Stimulated activated CD4-positive, alpha-beta T cell treated with anti-CD3 and anti-CD28 coated beads, Interleukin-15, amount 100 ng/mL, for 48 hours (primary cell): ENCODE measurements around the gene FSIP1.

Source experiments
- DNase-seq, 2 donors: peaks; one replicate each; pipeline ENCODE4 v3.0.0-alpha.2; 2020; ENCODE audit warnings: low read depth in 2 of 2

FSIP1 gene

DNA sequence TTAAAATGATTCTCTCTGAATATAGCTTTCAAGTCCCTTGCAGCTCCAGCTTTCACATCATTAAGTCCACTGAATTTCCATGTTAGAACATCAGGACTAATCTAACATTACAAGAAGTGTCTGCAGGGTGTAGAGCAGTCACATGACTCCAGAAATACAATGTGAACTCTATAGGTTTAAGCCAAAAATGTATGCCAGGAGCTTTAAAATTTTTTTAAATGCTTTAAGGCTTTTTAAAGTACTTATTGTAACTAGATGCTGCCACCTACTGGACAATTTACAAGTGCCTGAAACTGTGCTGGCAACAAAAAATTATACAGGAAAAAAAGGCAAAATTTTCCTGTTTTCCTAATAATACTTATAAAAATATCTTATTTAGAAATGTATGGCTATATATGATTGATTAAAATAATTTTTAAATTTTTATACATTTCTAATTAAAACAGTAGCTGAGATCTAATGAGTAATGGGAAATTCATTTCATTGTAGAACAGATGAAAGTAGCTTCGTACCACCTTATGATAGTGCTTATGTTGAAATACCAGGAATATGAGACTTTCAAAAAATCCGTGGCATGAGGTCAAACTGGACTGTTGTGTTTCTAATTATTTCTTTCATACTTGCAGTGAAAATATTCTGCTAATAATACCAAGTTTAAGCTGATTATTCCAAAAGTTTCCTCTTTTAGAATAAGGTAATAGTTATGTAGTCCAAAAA is 25.7 kb downstream of the FSIP1 start:
- DNase-seq, result no peak

DNA sequence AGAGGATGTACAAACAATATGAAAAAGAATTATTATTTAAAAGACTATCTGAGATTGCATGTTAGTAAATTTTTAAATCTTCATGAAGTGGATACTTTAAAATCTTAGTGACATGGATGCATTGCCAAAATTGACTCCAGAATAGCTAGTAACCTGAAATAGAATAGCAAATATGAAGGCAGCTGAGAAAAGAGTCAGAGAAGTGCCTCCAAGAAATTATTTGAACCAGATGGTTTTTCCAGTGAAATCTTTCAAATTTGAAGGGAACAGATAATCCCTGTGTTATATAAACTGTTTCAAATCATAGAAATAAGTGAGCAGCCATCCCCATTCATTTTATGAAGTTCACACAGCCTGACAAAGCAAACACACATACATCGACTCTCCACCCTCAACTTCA is 29.6 kb downstream of the FSIP1 start:
- DNase-seq, result no peak

DNA sequence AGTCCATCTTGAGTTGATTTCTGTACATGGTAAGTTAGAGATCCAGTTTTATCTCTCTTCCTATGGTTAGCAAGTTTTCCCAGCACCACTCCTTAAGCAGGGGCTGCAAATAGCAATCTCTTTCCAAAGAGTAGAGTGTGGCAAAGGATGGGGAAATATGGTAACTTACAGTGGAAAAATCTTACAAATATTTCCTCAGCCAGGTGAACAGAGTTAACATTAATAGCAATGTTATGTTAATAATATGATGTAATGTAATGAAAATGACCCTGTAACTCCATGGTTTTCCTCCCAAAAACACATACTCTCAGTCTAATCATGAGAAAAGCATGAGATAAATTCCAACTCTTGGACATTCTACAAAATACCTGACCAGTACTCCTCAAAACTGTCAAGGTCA is 30.4 kb downstream of the FSIP1 start:
- no peak for DNase-seq

DNA sequence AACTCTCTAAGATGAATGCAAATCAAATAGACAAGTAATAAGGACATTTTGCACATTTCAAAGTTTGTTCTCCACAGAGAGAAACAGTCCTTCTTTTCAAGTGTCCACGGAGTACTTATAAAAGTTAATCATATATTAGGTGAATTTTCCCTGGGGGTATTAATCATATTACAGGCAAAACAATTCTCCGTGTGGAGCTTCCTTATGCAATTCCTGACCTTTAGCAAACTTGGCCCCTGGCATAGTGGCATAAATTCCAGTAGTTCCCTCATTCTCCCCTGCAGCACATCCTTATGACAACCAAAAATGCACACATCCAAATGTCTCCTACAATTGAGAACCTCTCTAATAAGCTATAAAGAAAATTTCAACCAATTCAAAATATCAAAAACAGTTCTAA is 34.4 kb downstream of the FSIP1 start:
- no peak for DNase-seq

DNA sequence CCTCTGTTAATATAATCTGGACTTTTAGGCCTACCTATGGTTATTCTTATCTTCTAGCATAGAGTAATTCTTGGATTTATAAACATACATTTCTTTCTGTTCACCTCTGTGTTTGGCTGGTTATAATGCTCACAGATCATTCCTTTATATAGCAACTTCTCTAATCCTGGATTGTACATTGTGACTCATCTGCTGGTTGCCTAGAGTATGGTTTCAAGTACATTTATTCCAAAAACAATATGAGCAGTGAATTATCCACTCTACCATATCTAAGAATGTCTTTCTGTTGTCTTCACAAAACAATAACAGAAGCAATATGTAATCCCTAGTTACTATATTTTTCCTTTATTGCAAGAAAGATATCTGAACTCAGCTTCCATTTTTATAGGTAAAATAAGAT is 35.3 kb downstream of the FSIP1 start:
- no peak for DNase-seq

DNA sequence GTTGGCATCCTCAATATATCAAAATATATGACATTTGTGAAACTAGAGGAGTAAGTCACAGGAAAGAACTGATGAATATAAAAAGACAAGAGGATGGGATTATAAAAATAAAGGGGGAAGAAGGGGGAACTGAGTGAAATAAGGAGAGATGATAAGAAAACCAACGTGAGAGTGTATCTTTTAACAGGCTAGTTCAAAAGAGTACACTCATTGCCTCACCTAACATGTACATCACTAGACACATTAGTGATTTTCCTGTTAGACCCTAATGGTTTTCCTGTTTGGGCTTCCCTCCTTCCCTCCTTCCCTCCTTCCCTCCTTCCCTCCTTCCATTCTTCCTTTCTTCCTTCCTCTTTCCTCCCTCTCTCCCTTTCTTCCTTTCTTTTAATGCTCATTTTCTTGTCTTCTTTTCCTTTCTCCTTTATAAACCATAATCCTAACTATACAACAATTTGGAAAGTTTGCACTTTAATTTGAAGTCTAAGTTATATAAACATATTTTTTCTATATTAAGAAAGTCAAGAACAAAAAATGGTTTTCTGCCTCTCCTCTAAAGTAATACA is 35.8 kb downstream of the FSIP1 start:
- no peak for DNase-seq

DNA sequence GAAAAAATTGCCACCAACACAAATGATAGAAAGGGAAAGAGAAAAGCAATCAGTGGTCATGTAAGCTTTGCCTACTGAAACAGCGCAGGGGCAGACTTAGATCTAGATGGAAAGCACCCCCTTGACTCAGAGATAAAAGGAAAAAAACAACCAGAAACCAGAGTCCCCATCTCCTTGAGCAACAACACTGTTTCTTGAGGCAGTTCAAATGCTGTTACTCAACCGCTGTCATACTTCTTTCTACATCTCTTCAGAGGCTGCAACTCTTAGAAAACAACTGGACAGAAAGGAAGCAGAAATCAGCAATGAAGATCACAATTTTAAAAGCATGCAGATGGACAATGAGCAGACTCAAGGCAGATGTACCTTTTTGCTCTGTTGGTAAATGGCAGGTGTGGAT is 36.5 kb downstream of the FSIP1 start:
- no peak for DNase-seq

DNA sequence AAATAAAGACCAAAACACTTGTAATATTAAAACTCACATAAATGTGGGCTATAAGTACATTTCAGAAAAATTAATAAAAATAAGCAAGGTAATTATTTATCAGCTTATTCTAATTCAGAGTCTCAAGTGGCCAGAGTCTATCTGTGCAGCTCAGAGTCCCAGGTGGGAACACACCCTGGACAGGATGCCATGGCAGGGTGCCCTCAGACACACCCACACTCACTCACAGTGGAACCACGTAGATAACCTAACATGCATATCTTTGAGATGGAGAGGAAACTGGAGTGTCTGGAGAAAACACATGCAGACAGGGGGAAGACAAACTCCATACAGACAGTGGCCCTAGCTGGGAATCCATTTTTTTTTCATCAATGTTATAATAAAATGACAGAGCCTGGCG is 37.2 kb downstream of the FSIP1 start:
- DNase-seq, result no peak

DNA sequence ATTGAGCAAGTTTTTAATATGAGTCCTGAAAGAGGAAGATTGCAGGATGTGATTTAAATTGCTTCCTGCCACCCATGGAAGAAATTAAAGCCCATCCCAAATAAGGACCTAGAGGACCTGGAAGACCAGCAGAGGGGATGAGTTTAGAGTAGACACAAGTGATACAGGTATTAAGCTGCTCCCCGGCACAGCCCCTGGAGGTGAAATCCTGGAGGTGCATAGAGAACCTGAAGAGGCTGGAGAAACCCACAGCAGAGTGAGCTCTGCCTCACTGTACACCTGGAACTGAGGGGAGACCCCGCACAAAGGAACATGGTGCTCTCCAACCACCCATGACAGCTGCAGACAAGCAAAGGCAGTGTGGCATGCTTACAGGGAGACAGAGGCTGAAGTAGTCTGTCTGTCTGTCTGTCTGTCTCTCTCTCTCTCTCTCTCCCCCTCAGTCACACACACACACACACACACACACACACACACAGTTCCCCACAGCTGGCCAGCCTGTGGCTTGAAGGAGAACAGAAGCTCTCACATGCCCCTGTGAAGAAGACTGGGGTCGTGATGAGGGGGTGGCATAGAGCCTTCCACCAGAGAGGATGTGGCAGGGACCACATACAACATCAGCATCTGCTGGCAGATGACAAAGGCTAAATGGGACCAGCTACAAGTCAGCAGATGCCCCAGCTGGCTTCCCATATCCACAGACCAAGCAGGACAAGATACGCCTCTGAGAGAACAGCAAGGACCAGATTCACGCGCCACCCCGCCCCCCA is 38.1 kb downstream of the FSIP1 start:
- DNase-seq, result no peak

DNA sequence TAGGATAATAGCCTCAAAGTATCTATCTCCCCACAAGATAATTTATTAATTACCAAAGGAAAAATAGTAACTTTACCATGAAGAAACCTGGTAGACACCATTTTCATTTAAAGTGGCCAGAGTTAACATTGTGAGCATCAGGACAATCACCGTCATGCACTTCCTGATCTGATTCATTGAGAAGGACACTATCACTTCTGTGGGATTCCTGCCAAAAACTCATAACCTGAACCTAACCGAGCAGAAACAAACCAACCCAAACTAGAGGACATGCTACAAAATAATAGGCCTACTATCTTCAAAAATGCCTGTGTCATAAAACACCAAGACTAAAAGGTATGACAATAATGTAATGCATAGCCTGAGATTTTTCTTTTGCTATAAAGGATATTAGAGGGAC is 39.0 kb downstream of the FSIP1 start:
- no peak for DNase-seq

DNA sequence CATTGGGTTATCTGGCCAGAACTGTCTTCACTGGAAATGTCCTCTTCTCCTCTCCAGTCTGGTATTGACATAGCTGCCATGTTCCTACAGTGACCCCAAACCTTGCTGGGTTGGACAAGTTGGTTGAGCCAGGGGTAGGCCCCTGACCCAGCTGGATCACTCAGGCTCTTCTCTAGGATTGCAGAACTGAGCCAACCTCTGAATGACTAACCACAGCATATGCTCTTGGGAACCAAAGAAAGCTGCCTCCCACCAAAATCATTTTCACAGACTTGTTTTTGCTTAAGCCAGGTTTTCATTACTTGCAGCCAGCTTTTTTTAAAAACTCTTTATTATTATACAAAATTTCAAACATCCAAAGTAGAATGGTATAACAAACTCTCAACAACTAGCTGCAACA is 41.4 kb downstream of the FSIP1 start:
- DNase-seq, result no peak

DNA sequence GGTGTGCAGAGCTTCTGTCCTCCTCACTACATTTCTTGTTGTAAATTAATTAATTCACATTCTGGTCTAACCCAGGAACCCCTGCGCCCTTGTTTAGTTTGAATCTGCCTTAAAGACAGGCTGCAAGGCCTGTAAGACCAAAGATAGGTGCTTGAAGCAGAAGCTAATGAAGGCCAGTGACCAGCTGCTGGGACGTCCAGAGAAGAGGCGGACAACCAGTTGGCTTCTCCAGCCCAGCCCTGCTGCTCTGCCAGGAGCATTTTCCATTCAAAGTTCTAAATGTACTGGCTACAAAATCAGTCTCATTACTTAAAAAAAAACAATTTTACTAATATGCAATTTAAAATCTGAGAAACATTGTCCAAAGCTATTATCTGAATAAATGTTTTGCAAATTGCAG is 43.6 kb downstream of the FSIP1 start:
- DNase-seq, result no peak

DNA sequence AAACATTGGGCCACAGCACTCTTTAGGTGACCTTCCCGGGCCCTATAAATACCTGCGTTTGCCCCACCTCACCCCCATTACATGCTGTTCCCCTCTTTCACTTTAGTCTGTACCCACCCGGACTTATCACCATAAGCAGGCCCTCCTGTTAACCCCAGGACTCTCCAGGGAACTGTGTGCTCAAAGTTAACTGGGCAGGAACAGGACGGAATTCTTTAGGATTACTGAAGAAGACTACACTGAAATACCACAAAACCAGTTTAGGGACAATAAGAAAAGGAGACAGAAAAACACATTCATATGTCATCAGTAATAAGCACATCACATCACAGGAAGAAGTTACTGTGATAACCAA is 45.5 kb downstream of the FSIP1 start:
- DNase-seq, result no peak

DNA sequence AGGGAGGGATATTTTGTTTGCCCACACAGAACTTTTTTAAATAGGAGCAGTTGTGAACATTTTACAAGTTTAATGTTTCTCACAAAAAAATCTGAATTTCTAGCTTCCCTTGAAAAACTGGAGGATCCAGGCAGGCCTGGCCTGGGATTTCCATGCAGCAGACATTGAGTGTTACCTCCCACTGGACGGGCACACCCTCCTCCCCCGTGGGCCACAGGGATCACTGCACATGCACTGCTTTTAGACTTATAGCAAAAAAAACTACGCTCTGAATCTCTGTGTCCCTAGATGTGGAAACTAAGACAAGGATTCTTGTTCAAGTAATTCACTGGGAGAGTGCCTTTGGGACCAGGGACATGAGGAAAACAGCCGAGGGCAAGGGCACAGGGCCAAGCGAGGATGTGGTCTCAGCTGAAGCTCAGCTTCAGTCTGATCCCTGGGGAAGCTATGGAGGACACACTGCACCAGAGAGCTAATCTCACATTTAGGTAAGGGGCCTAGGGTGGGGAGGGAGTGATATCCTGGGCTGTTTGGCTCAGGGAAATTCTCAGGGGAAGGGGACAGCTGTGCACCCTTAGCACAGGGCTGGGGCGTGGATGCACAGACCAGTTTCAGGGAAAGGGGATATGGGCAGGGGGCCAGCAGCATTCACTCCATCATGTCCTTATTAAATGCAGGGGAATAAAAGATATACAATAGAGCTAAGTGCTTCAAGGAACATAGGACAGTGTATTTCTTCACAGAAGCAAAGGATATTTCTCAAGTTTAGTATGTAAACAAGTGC is 46.0 kb downstream of the FSIP1 start:
- DNase-seq, result no peak

DNA sequence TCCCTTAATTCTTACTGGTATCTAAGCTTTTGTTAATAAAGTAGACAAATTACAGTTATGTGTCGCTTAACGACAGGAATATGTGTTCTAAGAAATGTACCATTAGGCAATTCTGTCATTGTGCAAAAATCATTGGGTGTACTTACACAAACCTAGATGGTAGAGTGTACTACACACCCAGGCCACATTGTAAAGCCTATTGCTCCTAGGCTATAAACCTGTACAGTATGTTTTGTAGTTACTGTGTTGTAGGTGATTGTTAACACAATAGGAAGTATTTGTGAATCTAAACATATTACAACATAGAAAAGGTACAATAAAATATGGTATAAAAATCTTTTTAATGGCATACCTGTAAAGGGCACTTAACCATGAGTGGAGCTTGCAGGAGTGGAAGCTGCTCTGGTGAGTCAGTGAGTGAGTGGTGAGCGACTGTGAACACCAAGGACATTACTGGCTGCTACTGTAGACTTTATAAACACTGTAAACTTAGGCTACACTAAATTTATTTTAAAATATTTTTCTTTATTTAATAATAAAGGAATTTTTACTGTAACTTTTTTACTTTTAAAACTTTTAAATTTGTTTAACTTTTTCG is 47.4 kb downstream of the FSIP1 start:
- DNase-seq, result no peak

DNA sequence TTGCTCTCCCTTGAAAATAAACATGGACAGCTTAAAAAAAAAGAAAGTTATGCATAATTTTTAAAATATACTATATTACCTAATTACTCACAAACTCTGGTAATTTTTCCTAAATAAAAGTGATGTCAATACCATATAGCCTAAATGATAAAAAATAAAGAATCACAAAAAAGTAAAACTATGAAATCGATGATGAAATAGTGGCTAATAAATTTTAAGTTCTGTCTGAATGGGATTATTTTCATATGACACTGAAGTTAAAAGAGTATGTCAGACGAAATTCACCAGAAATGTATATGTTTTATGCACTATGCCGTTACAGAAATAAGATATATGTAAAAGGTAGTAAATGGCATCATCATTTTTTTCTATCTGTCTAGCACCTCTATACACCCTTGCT is 51.4 kb downstream of the FSIP1 start:
- DNase-seq, result no peak

DNA sequence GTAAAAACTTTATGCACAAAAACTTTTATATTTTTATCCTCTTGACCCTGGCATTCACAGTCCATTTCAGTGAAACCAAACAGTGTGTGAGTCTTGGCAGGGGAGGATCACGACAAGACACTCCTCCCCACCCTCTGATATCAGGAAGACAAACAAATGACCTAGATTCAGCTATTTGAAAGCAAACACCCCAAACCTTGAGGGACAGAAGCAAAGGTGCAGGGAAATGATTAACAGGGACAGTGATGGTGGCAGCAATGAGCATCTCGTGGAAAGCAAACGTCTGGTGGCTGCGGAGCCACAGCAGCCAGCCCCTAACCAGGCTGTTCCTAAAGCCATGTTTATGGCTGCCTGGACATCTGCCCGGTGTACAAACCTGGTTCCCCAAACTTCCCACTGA is 52.1 kb downstream of the FSIP1 start:
- no peak for DNase-seq

DNA sequence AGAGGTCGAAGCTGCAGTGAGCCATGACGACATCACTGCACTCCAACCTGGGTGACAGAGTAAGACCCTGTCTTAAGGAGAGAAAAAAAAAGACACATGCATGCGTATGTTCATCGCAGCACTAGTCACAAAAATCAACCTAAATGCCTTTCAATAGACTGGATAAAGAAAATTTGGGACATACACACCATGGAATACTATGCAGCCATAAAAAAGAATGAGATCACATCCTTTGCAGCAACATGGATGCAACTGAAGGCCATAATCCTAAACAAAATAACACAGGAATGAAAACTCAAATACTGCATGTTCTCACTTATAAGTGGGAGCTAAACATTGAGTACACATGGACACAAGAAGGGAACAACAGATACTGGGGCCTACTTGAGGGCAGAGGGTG is 53.1 kb downstream of the FSIP1 start:
- no peak for DNase-seq

DNA sequence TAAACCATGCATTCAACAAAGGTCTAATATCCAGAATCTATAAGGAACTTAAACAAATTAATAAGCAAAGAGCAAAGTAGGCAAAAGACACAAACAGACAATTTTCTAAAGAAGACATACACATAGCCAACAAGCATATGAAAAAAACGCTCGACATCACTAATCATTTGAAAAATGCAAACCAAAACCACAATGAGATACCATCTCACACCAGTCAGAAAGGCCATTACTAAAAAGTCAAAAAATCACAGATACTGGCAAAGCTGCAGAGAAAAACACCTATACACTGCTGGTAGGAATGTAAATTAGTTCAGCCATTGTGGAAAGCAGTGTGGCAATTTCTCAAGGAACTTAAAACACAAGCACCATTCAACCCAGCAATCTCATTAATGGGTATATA is 53.8 kb downstream of the FSIP1 start:
- DNase-seq, result no peak

DNA sequence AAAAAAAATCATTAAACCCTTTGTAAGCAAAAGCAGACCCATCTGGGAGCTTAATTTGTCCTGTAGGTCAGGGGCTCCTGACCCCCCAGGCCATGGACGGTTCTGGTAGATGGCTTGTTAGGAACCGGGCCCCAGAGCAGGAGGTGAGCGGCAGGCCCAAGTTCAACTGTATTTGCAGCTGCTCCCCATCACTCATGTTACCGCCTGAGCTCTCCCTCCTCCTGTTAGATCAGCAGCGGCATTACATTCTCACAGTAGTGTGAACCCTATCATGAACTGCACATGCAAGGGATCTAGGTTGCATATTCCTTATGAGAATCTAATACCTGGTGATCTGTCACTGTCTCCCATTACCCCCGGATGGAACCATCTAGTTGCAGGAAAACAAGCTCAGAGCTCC is 60.7 kb downstream of the FSIP1 start:
- no peak for DNase-seq

DNA sequence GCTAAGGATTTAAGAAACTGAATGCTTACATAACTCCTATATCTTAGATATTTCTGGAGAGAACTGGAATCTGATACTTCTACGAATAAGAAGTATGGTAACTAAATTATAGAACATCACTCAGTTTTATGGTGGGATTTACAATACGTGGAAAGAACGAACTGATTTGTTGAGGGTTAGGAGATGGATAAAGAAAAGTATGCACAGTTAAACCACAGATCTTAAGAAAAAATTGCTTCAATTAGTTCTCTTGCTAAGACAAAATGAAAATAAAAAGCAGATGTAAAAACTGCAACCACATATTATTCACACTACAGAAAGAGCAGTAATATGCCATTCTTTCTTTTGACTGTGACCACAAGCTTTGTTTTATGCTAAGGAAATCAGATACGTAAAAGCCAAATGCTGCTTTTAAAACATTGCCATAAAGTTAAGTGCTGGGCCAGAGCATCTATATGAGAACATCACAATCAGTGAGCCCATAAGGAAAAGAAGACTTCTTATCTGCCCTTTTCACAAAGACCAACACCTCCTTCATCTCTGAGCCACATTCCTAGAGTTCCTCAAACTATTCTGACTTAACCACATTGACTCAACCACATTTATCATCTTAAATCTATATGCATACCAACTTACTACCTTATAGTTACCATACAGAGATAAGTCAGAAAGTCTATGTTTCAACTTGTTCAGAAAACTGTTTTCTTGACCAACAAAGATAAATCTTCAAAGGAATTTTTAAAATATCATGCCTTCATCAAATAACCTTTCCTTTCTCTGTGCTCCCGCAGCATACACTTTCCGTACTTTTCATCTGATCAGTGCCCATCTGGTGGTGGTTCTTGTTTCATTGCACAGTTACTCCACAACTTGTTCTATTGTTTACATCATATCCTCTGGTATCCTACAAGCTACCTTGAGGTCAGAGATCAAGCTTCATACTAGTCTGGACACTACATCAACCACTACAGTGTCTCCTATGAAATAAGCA is 61.7 kb downstream of the FSIP1 start:
- no peak for DNase-seq
